GM23248 (cell line): Measurements from ENCODE around the gene OR52W1. TPM values are rescaled to one million over a fixed set of nuclear protein-coding genes. Genes with fewer than 3 reads are reported as not detected.
"Not testable (repeated sequence)": the region's sequence is repeated elsewhere in the genome, so short reads cannot be mapped to it uniquely, and the experiment has no call there.

ENCODE experiments used
- DNase-seq: peaks from one replicate; pipeline ENCODE4 v3.0.0-alpha.2; 2015
- H2AFZ ChIP-seq: fragments of 200-600 bp; sonication (generic); 2 replicates; pipeline ENCODE4 v1.6.1; 2016; ENCODE audit warnings: antibody characterized with exemption
- H3F3A ChIP-seq: fragments of 200-600 bp; sonication (generic); 2 replicates; pipeline ENCODE4 v1.6.1; 2016; ENCODE audit warnings: mild to moderate bottlenecking, antibody characterized with exemption, mixed run types; ENCODE audit not compliant: insufficient read depth
- H3K27ac ChIP-seq: fragments of 200-600 bp; sonication (generic); 2 replicates; pipeline ENCODE4 v1.5.1; 2016; ENCODE audit warnings: mild to moderate bottlenecking
- H3K27me3 ChIP-seq: fragments of 200-600 bp; sonication (generic); replicated peaks from 2 replicates; pipeline ENCODE4 v1.6.1; 2016; ENCODE audit warnings: mild to moderate bottlenecking; ENCODE audit not compliant: insufficient read depth
- H3K36me3 ChIP-seq: fragments of 200-600 bp; sonication (generic); 2 replicates; pipeline ENCODE4 v1.6.1; 2016; ENCODE audit warnings: low read depth, mild to moderate bottlenecking
- H3K4me1 ChIP-seq: fragments of 200-600 bp; sonication (generic); 2 replicates; pipeline ENCODE4 v1.6.1; 2016; ENCODE audit warnings: mild to moderate bottlenecking; ENCODE audit not compliant: insufficient read depth
- H3K4me2 ChIP-seq: fragments of 200-600 bp; sonication (generic); one replicate; pipeline ENCODE4 v1.6.1; 2016; ENCODE audit warnings: mild to moderate bottlenecking; ENCODE audit not compliant: unreplicated experiment
- H3K4me3 ChIP-seq: fragments of 200-600 bp; sonication (generic); 2 replicates; pipeline ENCODE4 v1.5.1; 2016; ENCODE audit warnings: mild to moderate bottlenecking
- H3K79me2 ChIP-seq: fragments of 200-600 bp; sonication (generic); 2 replicates; pipeline ENCODE4 v1.6.1; 2016; ENCODE audit warnings: mild to moderate bottlenecking; ENCODE audit not compliant: insufficient read depth
- H3K9ac ChIP-seq: fragments of 200-600 bp; sonication (generic); 2 replicates; pipeline ENCODE4 v1.6.1; 2016; ENCODE audit warnings: mild to moderate bottlenecking
- H3K9me2 ChIP-seq: fragments of 200-600 bp; sonication (generic); 2 replicates; pipeline ENCODE4 v1.6.1; 2016; ENCODE audit warnings: mixed run types, mild to moderate bottlenecking, moderate library complexity; ENCODE audit not compliant: insufficient read depth
- H3K9me3 ChIP-seq: fragments of 200-600 bp; sonication (generic); one replicate; pipeline ENCODE4 v1.6.1; 2017; ENCODE audit warnings: low read depth
- H4K20me1 ChIP-seq: fragments of 200-600 bp; sonication (generic); 2 replicates; pipeline ENCODE4 v1.6.0; 2016; ENCODE audit not compliant: insufficient read depth
- EZH2 ChIP-seq: fragments of 200-600 bp; sonication (generic); IDR thresholded peaks from 2 replicates; pipeline ENCODE4 v1.6.1; 2018; ENCODE audit warnings: antibody characterized with exemption, mild to moderate bottlenecking; ENCODE audit not compliant: insufficient read depth, poor library complexity, severe bottlenecking
- EZH2phosphoT487 ChIP-seq: fragments of 200-600 bp; sonication (generic); IDR thresholded peaks from 2 replicates; pipeline ENCODE4 v1.6.1; 2018; ENCODE audit warnings: antibody characterized with exemption, moderate library complexity, mild to moderate bottlenecking, low read depth; ENCODE audit not compliant: insufficient read depth
- WGBS, 2 experiments: methylation state at CpG; one replicate each; pipeline ENCODE4 v1.1.6; 2015 to 2017; ENCODE audit warnings: low lambda C conversion rate in 2 of 2, low coverage in 1 of 2; ENCODE audit errors: missing lambda C conversion rate in 2 of 2; 5-methylcytosine and 5-hydroxymethylcytosine counted together
- in situ Hi-C: fragments of 300-500 bp; cut with MboI; formaldehyde crosslinking; loops from 2 replicates; pipeline ENCODE4 v1.15.0; 2020
- polyA plus RNA-seq: library from polyadenylated mRNA; unstranded; fragments of >200 nt; fragmentation: Nextera tagmentation; extraction: Ambion mirVana; gene quantifications from 2 replicates; pipeline ENCODE4 v1.2.1, GENCODE V29; 2016
- total RNA-seq: library from RNA; depleted of rRNA; stranded (reverse); fragments of >200 nt; shearing (Covaris generic); gene quantifications from 2 replicates; pipeline ENCODE4 v1.2.3, GENCODE V29; 2014; rRNA removed

Gene OR52W1
- total and polyA plus RNA-seq, 2 experiments from 2014 or later = not detected

DNA sequence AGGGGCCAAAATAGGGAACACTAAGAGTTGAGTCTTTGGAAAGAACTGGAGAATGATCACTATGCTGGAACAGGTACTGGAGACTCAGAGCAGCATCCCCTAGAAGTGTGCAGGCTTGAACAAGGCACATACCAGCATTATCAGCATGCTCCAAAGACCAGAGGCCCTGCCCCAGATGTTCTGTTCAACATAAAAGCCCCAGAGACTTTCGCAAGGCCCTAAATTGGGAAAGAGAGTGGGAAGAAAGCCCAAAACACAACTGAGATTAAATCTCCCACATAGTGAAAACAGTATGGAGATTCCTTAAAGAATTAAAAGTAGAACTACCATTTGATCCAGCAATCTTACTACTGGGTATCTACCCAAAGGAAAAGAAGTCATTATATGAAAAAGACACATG, 49.2 kb downstream of the OR52W1 start:
- Histone ChIP-seq H3K79me2 (no peaks in the 10 kb centered on the region), H3K9ac (no peak overlapping the region), H3K9me2 (no peaks in the 10 kb centered on the region), H3K4me1 (peaks cover 24% of the 10 kb centered on the region), H3K4me3 (no peak overlapping the region), H3K36me3 (no peaks in the 10 kb centered on the region), H4K20me1 (no peaks in the 10 kb centered on the region), H3K27me3 (no peaks in the 10 kb centered on the region), H3K4me2 (no peak overlapping the region), H3F3A (peaks cover 24% of the 10 kb centered on the region), H3K9me3 (no peaks in the 10 kb centered on the region), H3K27ac (no peak overlapping the region), H2AFZ (no peak overlapping the region)
- TF ChIP-seq EZH2phosphoT487 = no peak
- no peak for TF ChIP-seq EZH2
- peak; percentile 58 for DNase-seq
- in situ Hi-C loops = loop anchor here (10.0 kb wide), 1 partner anchor 107 kb away; no protein-coding TSS in a partner anchor
- WGBS, 2 experiments = 57 to 83% methylated on average over 1 of the region's 1 CpG

DNA sequence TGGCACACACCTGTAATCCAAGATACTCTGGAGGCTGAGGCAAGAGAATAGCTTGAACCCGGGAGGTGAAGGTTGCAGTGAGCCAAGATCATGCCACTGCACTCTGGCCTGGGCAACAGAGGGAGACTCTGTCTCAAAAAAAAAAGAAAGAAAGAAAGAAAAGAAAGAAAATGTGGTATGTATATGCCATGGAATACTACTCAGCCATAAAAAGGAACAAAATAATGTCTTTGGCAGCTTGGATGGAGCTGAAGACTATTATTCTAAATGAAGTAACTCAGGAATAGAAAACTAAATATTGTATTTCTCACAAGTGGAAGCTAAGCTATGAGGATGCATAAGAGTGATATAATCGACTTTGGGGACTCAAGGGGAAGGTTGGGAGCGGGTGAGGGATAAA, 49.9 kb downstream of the OR52W1 start:
- not testable (repeated sequence) for DNase-seq, H4K20me1 ChIP-seq, H3K4me2 ChIP-seq, H3K27me3 ChIP-seq, H3K4me3 ChIP-seq, H3K9me3 ChIP-seq, H3K9ac ChIP-seq, H3K9me2 ChIP-seq, H2AFZ ChIP-seq, H3K79me2 ChIP-seq, H3K27ac ChIP-seq, H3K36me3 ChIP-seq
- Histone ChIP-seq H3K4me1 (peaks cover 24% of the 10 kb centered on the region), H3F3A (peaks cover 24% of the 10 kb centered on the region)
- 80 to 84% methylated on average over 3 of the region's 3 CpGs for WGBS, 2 experiments
- in situ Hi-C loops = loop anchor here (10.0 kb wide), 1 partner anchor 106 kb away; no protein-coding TSS in a partner anchor

Other genes with a start within 250 kb of the OR52W1 start
- not detected in 2 replicates for gene OR56A5, start 230.7 kb upstream of the OR52W1 start, total RNA-seq
- gene OR56A5, start 230.7 kb upstream of the OR52W1 start, polyA plus RNA-seq = not detected in 2 replicates
- gene OR52L1, start 212.2 kb upstream of the OR52W1 start, total RNA-seq = not detected in 2 replicates
- gene OR52L1, start 212.2 kb upstream of the OR52W1 start, polyA plus RNA-seq = not detected in 2 replicates
- not detected in 2 replicates for gene OR56A4, start 192.3 kb upstream of the OR52W1 start, total RNA-seq
- not detected in 2 replicates for gene OR56A4, start 192.3 kb upstream of the OR52W1 start, polyA plus RNA-seq
- gene OR56A1, start 168.5 kb upstream of the OR52W1 start, total RNA-seq = not detected in 2 replicates
- gene OR56A1, start 168.5 kb upstream of the OR52W1 start, polyA plus RNA-seq = not detected in 2 replicates
- gene OR56B4, start 91.5 kb upstream of the OR52W1 start, total RNA-seq = not detected in 2 replicates
- gene OR56B4, start 91.5 kb upstream of the OR52W1 start, polyA plus RNA-seq = not detected in 2 replicates
- not detected in 2 replicates for gene OR52B2, start 28.9 kb upstream of the OR52W1 start, total RNA-seq
- not detected in 2 replicates for gene OR52B2, start 28.9 kb upstream of the OR52W1 start, polyA plus RNA-seq
- not detected in 2 replicates for gene C11orf42, start 6.3 kb downstream of the OR52W1 start, total RNA-seq
- 0.16 TPM in 1 of 2 replicates, not detected in the other for gene C11orf42, start 6.3 kb downstream of the OR52W1 start, polyA plus RNA-seq
- gene FHIP1B, start 35.4 kb downstream of the OR52W1 start, total RNA-seq = 14.7 and 25.4 TPM in 2 replicates
- 9.2 and 10.9 TPM in 2 replicates for gene FHIP1B, start 35.4 kb downstream of the OR52W1 start, polyA plus RNA-seq
- gene CNGA4, start 39.9 kb downstream of the OR52W1 start, total RNA-seq = not detected in 2 replicates
- gene CNGA4, start 39.9 kb downstream of the OR52W1 start, polyA plus RNA-seq = not detected in 2 replicates
- gene CCKBR, start 60.6 kb downstream of the OR52W1 start, total RNA-seq = not detected in 2 replicates
- gene CCKBR, start 60.6 kb downstream of the OR52W1 start, polyA plus RNA-seq = not detected in 2 replicates
- gene CAVIN3, start 121.3 kb downstream of the OR52W1 start, total RNA-seq = 392 and 456 TPM in 2 replicates
- gene CAVIN3, start 121.3 kb downstream of the OR52W1 start, polyA plus RNA-seq = 290 and 301 TPM in 2 replicates
- 70.1 and 87.8 TPM in 2 replicates for gene SMPD1, start 191.2 kb downstream of the OR52W1 start, total RNA-seq
- 67.9 and 72.3 TPM in 2 replicates for gene SMPD1, start 191.2 kb downstream of the OR52W1 start, polyA plus RNA-seq
- 43.8 and 46.2 TPM in 2 replicates for gene APBB1, start 219.9 kb downstream of the OR52W1 start, total RNA-seq
- gene APBB1, start 219.9 kb downstream of the OR52W1 start, polyA plus RNA-seq = 42.3 and 43.1 TPM in 2 replicates
- gene HPX, start 241.8 kb downstream of the OR52W1 start, total RNA-seq = 0.22 and 1.1 TPM in 2 replicates
- gene HPX, start 241.8 kb downstream of the OR52W1 start, polyA plus RNA-seq = 0.43 and 0.46 TPM in 2 replicates